ENCODE measurements around the gene NRG3.

DNA sequence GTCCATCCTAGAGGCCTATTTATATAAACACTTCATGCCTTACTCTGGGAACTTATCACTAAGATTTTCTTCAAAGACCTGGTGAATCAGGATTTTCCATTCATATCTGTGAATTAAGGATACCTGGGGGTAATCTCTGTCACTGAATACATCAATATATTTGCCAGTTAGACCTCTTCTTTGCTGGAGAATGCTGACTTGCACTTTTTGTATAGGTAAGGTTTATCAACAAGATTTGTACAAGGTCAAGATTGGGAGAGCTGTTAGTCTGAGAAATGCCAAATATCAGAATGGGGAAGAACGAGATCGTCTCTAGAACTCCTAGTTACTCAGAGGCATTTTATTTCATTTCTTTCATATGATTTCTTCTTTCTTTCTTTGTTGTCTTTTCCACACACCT is 1060.0 kb downstream of the NRG3 start:
- TF ChIP-seq POLR2AphosphoS5 (IDR thresholded peaks at IDR 0.05; ENCODE audit: low read depth, low read length), result no peak
- TF ChIP-seq CREB1 (IDR thresholded peaks at IDR 0.05), result no peak
